PC-9 (cell line): ENCODE measurements around the gene ROR2. TPM values are rescaled to one million over a fixed set of nuclear protein-coding genes. Genes with fewer than 3 reads are reported as not detected.

Experiments used
- BruUV-seq: library from RNA; stranded (reverse); fragments of 400-500 nt; replicated peaks from 2 replicates; lab custom pipeline; 2021; lab: Mats Ljungman, UMichigan
- CTCF ChIA-PET: fragments of 300-600 bp; sonication (Branson Sonifier 250); formaldehyde crosslinking; loops from one replicate; lab custom pipeline; 2022; ENCODE audit warnings: antibody characterized with exemption; lab: Charles Lee
- POLR2A ChIA-PET: fragments of 300-600 bp; sonication (Branson Sonifier 250); formaldehyde crosslinking; loops from one replicate; lab custom pipeline; 2022; ENCODE audit warnings: antibody characterized with exemption; ENCODE audit not compliant: unreplicated experiment; lab: Charles Lee
- DNase-seq, 2 experiments: peaks; one replicate each; pipeline versions ENCODE4 v3.0.0 to v3.0.0-alpha.2; 2015 to 2022; ENCODE audit warnings: mixed read lengths in 1 of 2
- H2AFZ ChIP-seq: fragments of 200-600 bp; sonication (generic); 2 replicates; pipeline ENCODE4 v1.8.1; 2017; ENCODE audit warnings: antibody characterized with exemption
- H3F3A ChIP-seq: fragments of 200-600 bp; sonication (generic); 2 replicates; pipeline ENCODE4 v1.8.1; 2017; ENCODE audit warnings: antibody characterized with exemption, mild to moderate bottlenecking, low read depth; ENCODE audit not compliant: insufficient read depth
- H3K27ac ChIP-seq: fragments of 200-600 bp; sonication (generic); 2 replicates; pipeline ENCODE4 v1.6.1; 2016; ENCODE audit warnings: mixed run types
- H3K27me3 ChIP-seq: fragments of 200-600 bp; sonication (generic); 2 replicates; pipeline ENCODE4 v1.6.1; 2016; ENCODE audit warnings: low read depth, mixed run types; ENCODE audit not compliant: insufficient read depth
- H3K36me3 ChIP-seq: fragments of 200-600 bp; sonication (generic); 2 replicates; pipeline ENCODE4 v1.6.1; 2016; ENCODE audit warnings: low read depth, mixed run types
- H3K4me1 ChIP-seq: fragments of 200-600 bp; sonication (generic); replicated peaks from 2 replicates; pipeline ENCODE4 v1.6.1; 2016; ENCODE audit warnings: mixed run types; ENCODE audit not compliant: insufficient read depth
- H3K4me2 ChIP-seq: fragments of 200-600 bp; sonication (generic); 2 replicates; pipeline ENCODE4 v1.6.1; 2017; ENCODE audit warnings: mixed run types
- H3K4me3 ChIP-seq: fragments of 200-600 bp; sonication (generic); 2 replicates; pipeline ENCODE4 v1.6.1; 2016; ENCODE audit warnings: mixed run types
- H3K79me2 ChIP-seq: fragments of 200-600 bp; sonication (generic); 2 replicates; pipeline ENCODE4 v1.6.1; 2017; ENCODE audit warnings: low read depth, mixed run types
- H3K9me2 ChIP-seq: fragments of 200-600 bp; sonication (generic); 2 replicates; pipeline ENCODE4 v1.8.1; 2017; ENCODE audit warnings: mild to moderate bottlenecking; ENCODE audit not compliant: insufficient read depth
- H3K9me3 ChIP-seq: fragments of 200-600 bp; sonication (generic); 2 replicates; pipeline ENCODE4 v1.8.1; 2016; ENCODE audit warnings: low read depth; ENCODE audit not compliant: insufficient read depth
- H4K20me1 ChIP-seq: fragments of 200-600 bp; sonication (generic); 2 replicates; pipeline ENCODE4 v1.8.1; 2017; ENCODE audit not compliant: insufficient read depth
- CTCF ChIP-seq: fragments of 200-600 bp; sonication (generic); conservative IDR thresholded peaks from 2 replicates; pipeline ENCODE4 v1.6.1; 2017; ENCODE audit warnings: mixed run types, antibody characterized with exemption, mild to moderate bottlenecking, moderate library complexity
- EZH2 ChIP-seq: fragments of 200-600 bp; sonication (generic); IDR thresholded peaks from 2 replicates; pipeline ENCODE4 v1.8.0; 2017; ENCODE audit warnings: antibody characterized with exemption, low read depth
- intact Hi-C: fragments of 100-400 bp; cut with micrococcal nuclease; formaldehyde crosslinking; loops from one replicate; pipeline ENCODE4 v1.10.0; 2022; ENCODE audit not compliant: unreplicated experiment
- total RNA-seq: library from RNA; stranded (reverse); gene quantifications from 2 replicates; pipeline ENCODE4 v1.2.3, GENCODE V29; 2021

ROR2 gene
- total RNA-seq, 1 experiment from 2014 or later, result not detected

- H4K20me1 ChIP-seq, result no peaks in the 10 kb centered on the region; the same call in 1 of the 2 replicates
- no peak overlapping the region for H3K4me3 ChIP-seq
- no peaks in the 10 kb centered on the region for H3K4me1 ChIP-seq
- no peak overlapping the region for H2AFZ ChIP-seq
- no peaks in the 10 kb centered on the region for H3K79me2 ChIP-seq
- CTCF ChIA-PET, result no interaction called here
- H3K4me2 ChIP-seq, result no peak overlapping the region
- no peaks in the 10 kb centered on the region for H3K36me3 ChIP-seq
- peaks cover 92% of the 10 kb centered on the region for H3K27me3 ChIP-seq
- H3K9me3 ChIP-seq, result no peaks in the 10 kb centered on the region
- H3K27ac ChIP-seq, result no peak overlapping the region
- no peaks in the 10 kb centered on the region for H3K9me2 ChIP-seq
- TF ChIP-seq EZH2, result no peak
- no peak for TF ChIP-seq CTCF
- no TSS peak for BruUV-seq
- intact Hi-C loops, result no loop called here
- POLR2A ChIA-PET, result no interaction called here
- no peak for DNase-seq
- H3F3A ChIP-seq, result no peaks in the 10 kb centered on the region
These were observed 28.7 kb downstream of the ROR2 start for GRCh38 chr9:91921371-91921770.

DNA sequence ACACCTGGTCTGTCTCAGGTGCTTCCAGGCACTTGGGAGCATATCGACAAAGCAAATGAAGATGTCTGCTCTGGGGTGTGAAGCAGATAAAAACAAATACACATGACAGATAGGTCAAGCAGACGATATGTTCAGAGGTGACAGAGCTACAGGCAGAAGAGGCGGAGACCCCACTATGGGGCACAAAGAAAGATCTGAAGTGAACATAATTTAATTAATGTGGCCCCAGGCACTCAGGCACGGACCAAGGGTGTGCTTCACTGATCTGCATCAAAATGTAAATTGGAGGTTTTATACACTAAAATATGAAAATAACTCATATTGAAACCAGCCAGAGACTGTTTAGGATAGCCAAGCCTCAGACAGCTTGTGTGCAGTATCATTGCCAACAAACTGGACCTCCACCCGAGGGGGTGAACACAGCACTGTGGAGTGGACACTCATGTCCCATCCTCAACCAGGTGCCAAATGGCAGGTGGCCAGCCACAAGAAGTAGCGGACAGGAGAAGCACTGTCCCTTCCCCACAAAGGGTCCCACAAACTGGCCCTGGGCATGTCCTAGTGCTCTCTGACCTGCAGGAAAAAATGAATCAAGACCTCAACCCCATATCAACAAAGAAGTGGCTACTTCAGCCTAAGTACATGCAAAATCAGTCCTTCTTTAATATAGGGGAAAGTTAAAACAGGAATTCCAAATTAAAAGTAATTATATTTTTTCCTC, 29.2 kb downstream of the ROR2 start:
- Histone ChIP-seq H3K79me2 (no peaks in the 10 kb centered on the region), H3F3A (no peaks in the 10 kb centered on the region), H3K9me2 (no peaks in the 10 kb centered on the region), H3K27ac (no peak overlapping the region), H3K36me3 (no peaks in the 10 kb centered on the region), H3K4me1 (no peaks in the 10 kb centered on the region), H2AFZ (no peak overlapping the region), H4K20me1 (no peaks in the 10 kb centered on the region; the same call in 1 of the 2 replicates), H3K27me3 (peaks cover 97% of the 10 kb centered on the region), H3K4me3 (no peak overlapping the region), H3K4me2 (no peak overlapping the region), H3K9me3 (no peaks in the 10 kb centered on the region)
- no peak for DNase-seq
- intact Hi-C loops, result no loop called here
- TF ChIP-seq CTCF (no peak), EZH2 (no peak)
- no TSS peak for BruUV-seq
- POLR2A ChIA-PET, result no interaction called here
- CTCF ChIA-PET, result no interaction called here

- no peak overlapping the region for H2AFZ ChIP-seq
These were observed 30.4 kb downstream of the ROR2 start for GRCh38 chr9:91919621-91920020.

More at GRCh38 chr9:91919621-91920020, 30.4 kb downstream of the ROR2 start:
- no peak for DNase-seq
- no peak for TF ChIP-seq CTCF
- TF ChIP-seq EZH2, result no peak
- CTCF ChIA-PET, result no interaction called here
- Histone ChIP-seq H3K9me3 (no peaks in the 10 kb centered on the region), H3K36me3 (no peaks in the 10 kb centered on the region), H3K4me3 (no peak overlapping the region), H3K9me2 (no peaks in the 10 kb centered on the region), H3K27ac (no peak overlapping the region), H3K27me3 (peaks cover 97% of the 10 kb centered on the region), H3K79me2 (no peaks in the 10 kb centered on the region), H4K20me1 (no peaks in the 10 kb centered on the region; the same call in 1 of the 2 replicates), H3K4me1 (no peaks in the 10 kb centered on the region), H3F3A (no peaks in the 10 kb centered on the region), H3K4me2 (no peak overlapping the region)
- BruUV-seq, result no TSS peak
- POLR2A ChIA-PET, result no interaction called here
- intact Hi-C loops, result no loop called here
